Inflammatory macrophage treated with lipopolysaccharide for 4 hours (primary cell): ENCODE results near the gene PDGFB.
"Not testable (repeated sequence)": the region's sequence is repeated elsewhere in the genome, so short reads cannot be mapped to it uniquely, and the experiment has no call there.

Experiments used
- DNase-seq: peaks from one replicate; pipeline ENCODE4 v3.0.0-alpha.2; 2020

Gene PDGFB

GRCh38 chr22:39223091-39223710 is 21.6 kb downstream of the PDGFB start:
- no peak for DNase-seq

- no peak for DNase-seq
Observed at GRCh38 chr22:39221999-39222686, 22.6 kb downstream of the PDGFB start.

- DNase-seq: peak; percentile 35
Observed at GRCh38 chr22:39220890-39221850, 23.6 kb downstream of the PDGFB start.

GRCh38 chr22:39220450-39220849 is 24.3 kb downstream of the PDGFB start:
- no peak for DNase-seq

GRCh38 chr22:39219071-39220039 is 25.4 kb downstream of the PDGFB start:
- DNase-seq: no peak

GRCh38 chr22:39218432-39218831 is 26.4 kb downstream of the PDGFB start:
- not testable (repeated sequence) for DNase-seq

GRCh38 chr22:39216143-39216490 is 28.7 kb downstream of the PDGFB start:
- no peak for DNase-seq

- DNase-seq: peak; percentile 86
Observed at GRCh38 chr22:39215426-39216142, 29.2 kb downstream of the PDGFB start.

GRCh38 chr22:39215070-39215396 is 29.7 kb downstream of the PDGFB start:
- no peak for DNase-seq

- no peak for DNase-seq
Observed at GRCh38 chr22:39214383-39215069, 30.3 kb downstream of the PDGFB start.

GRCh38 chr22:39214006-39214382 is 30.8 kb downstream of the PDGFB start:
- no peak for DNase-seq

GRCh38 chr22:39212721-39213376 is 31.9 kb downstream of the PDGFB start:
- DNase-seq: no peak

- DNase-seq: no peak
Observed at GRCh38 chr22:39209756-39210155, 35.0 kb downstream of the PDGFB start.

GRCh38 chr22:39208013-39208680 is 36.6 kb downstream of the PDGFB start:
- no peak for DNase-seq

GRCh38 chr22:39207141-39208012 is 37.4 kb downstream of the PDGFB start:
- DNase-seq: no peak

GRCh38 chr22:39206491-39206890 is 38.3 kb downstream of the PDGFB start:
- no peak for DNase-seq

GRCh38 chr22:39205344-39206021 is 39.3 kb downstream of the PDGFB start:
- DNase-seq: peak; percentile 37

- no peak for DNase-seq
Observed at GRCh38 chr22:39204216-39204615, 40.6 kb downstream of the PDGFB start.

- peak; percentile 21 for DNase-seq
Observed at GRCh38 chr22:39197578-39197977, 47.2 kb downstream of the PDGFB start.
